Testis (tissue), 3 donors: ENCODE data around the gene ALG14. TPM values are rescaled to one million over a fixed set of nuclear protein-coding genes. Genes with fewer than 3 reads are reported as not detected.
"Not testable (repeated sequence)": the region's sequence is repeated elsewhere in the genome, so short reads cannot be mapped to it uniquely, and the experiment has no call there.

ENCODE experiments used
- DNase-seq: peaks from one replicate; pipeline ENCODE4 v3.0.0-alpha.2; 2019
- H3K27ac ChIP-seq, 2 donors: fragments of 200-600 bp; sonication (generic); one replicate each; pipeline ENCODE4 v1.5.1; 2019
- H3K27me3 ChIP-seq: fragments of 200-600 bp; sonication (generic); one replicate; pipeline ENCODE4 v1.5.1; 2019
- H3K36me3 ChIP-seq: fragments of 200-600 bp; sonication (generic); one replicate; pipeline ENCODE4 v1.5.1; 2017; ENCODE audit warnings: low read depth; ENCODE audit errors: missing control alignments
- H3K4me1 ChIP-seq: fragments of 200-600 bp; sonication (generic); one replicate; pipeline ENCODE4 v1.5.1; 2019
- H3K4me3 ChIP-seq, 2 donors: fragments of 200-600 bp; sonication (generic); one replicate each; pipeline ENCODE4 v1.5.1; 2017 to 2019
- H3K9me3 ChIP-seq: fragments of 200-600 bp; sonication (generic); one replicate; pipeline ENCODE4 v1.5.1; 2017
- CTCF ChIP-seq, 3 experiments: fragments of 450-650 bp in 2 of 3; fragments of 200-600 bp in 1 of 3; sonication (generic) in 1 of 3; IDR thresholded peaks; one replicate each; pipeline ENCODE4 v1.5.1; 2016 to 2019; ENCODE audit warnings: antibody characterized with exemption in 3 of 3, mild to moderate bottlenecking in 2 of 3, moderate library complexity in 1 of 3
- POLR2A ChIP-seq: fragments of 450-650 bp; IDR thresholded peaks from one replicate; pipeline ENCODE4 v1.6.1; 2017; ENCODE audit warnings: antibody characterized with exemption, mild to moderate bottlenecking, moderate library complexity
- WGBS, 2 donors: methylation state at CpG; one replicate each; pipeline ENCODE4 v1.1.5; 2018; 5-methylcytosine and 5-hydroxymethylcytosine counted together
- intact Hi-C: fragments of 100-400 bp; cut with DNase I; formaldehyde crosslinking; loops from one replicate; pipeline ENCODE4 v1.15.1; 2023; ENCODE audit warnings: low total_unique reads
- polyA plus RNA-seq: library from polyadenylated mRNA; stranded (reverse); fragments of 350-450 nt; fragmentation: Illumina TruSeq; extraction: RNeasy Lipid Tissue Mini Kit (QIAGEN cat#74804); gene quantifications from one replicate; pipeline ENCODE4 v1.2.3, GENCODE V29; 2014; ENCODE audit warnings: low read depth, low replicate concordance; ENCODE audit not compliant: insufficient read depth
- total RNA-seq, 2 donors: library from RNA; depleted of rRNA; stranded (reverse); fragments of >200 nt; gene quantifications; one replicate each; pipeline ENCODE4 v1.2.3, GENCODE V29; 2016

Gene ALG14
- total and polyA plus RNA-seq, 3 donors from 2014 or later: 3.3 to 24.1 (median 5.3) TPM

DNA sequence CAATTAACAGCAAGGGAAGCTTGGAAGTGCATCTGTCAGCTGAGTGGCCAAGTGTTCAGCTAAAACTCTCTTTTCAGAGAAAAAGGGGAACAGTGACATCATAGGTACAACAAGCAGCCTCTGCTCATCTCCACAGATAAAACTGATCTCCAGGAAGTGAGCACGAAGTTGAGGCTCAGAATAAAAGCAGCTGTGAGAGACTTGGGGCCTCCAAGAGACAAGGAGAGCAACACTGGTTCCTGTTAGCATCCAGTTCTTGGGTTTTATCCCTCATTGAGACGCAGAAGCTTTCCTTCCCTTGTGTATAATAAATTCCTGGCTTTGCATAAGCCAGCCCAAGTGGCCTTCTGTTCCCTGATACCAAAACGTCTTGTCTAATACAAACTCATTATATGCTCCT is 125.9 kb downstream of the ALG14 start:
- no peak for TF ChIP-seq POLR2A
- TF ChIP-seq CTCF (IDR thresholded peaks at IDR 0.05): no peak
- Histone ChIP-seq H3K4me1 (no peaks in the 10 kb centered on the region), H3K27me3 (no peaks in the 10 kb centered on the region), H3K36me3 (no peaks in the 10 kb centered on the region), H3K27ac (peak overlapping the region in 1 of 2 donors; percentile 59), H3K9me3 (no peaks in the 10 kb centered on the region), H3K4me3 (no peak overlapping the region)
- WGBS, 2 donors: 41 to 52% methylated on average over 3 of the region's 3 CpGs
- no peak for DNase-seq
- intact Hi-C loops: no loop called here

DNA sequence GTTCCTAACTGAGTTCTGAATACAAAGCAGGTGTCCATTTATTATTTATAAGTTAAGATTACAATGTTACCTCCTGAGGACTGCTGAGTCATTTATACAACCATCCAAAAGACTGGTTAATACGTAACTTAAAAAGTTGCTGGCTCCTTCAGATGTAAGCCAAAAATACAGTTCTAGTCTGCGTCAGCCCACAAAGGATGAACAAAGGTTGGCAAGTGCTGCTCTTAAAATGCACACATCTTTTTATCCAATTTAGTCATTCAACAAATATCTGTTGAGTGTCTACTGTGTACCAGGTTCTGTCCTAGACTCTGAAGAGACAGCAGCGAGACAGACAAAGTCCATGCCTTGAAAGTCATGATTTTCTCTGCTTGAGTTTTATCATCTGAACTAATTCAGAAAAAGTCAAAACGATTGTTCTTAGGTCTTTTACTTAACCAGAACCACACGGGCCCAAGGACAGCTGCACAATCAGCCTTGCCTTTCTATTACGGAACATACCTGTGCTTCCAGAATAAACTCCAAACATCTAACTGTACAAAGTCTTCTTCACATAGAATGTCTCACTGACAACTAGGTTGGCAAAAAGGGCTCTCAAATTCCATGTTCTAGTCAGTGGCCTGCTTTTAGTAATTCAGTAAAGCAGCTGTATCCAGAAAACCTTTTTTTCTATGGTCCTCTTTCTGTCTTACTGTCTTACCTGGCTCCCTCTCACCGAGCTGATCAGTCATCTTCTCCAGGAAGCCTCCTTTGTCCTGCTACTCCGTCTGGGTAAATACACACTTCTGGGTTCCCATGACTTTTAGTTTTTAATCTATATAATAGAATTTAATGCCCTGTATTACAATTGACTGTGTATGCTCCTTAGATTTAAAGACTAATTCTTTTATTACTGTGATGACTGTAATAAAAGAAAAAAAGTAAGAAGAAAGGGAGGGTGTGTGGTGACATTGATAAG is 130.3 kb downstream of the ALG14 start:
- DNase-seq: no peak
- Histone ChIP-seq H3K4me3 (no peak overlapping the region), H3K9me3 (no peaks in the 10 kb centered on the region), H3K36me3 (no peaks in the 10 kb centered on the region), H3K27ac (no peak overlapping the region), H3K4me1 (no peaks in the 10 kb centered on the region), H3K27me3 (no peaks in the 10 kb centered on the region)
- WGBS, 2 donors: 75 to 77% methylated on average over 8 of the region's 8 CpGs
- intact Hi-C loops: no loop called here
- no peak for TF ChIP-seq CTCF (IDR thresholded peaks at IDR 0.05)
- no peak for TF ChIP-seq POLR2A

DNA sequence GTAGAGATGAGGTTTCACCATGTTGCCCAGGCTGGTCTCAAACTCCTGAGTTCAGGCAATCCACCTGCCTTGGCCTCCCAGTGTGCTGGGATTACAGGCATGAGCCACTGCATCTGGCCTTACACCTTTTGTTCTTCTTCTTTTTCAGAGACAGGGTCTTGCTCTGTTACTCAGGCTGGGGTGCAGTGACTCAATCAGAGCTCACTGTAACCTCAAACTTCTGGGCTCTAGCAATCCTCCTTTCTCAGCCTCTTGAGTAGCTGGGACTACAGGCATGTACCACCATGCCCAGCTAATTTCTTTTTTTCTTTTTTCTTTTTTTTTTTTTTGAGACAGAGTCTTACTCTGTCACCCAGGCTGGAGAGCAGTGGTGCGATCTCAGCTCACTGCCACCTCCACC is 131.3 kb downstream of the ALG14 start:
- H3K4me1 ChIP-seq, H3K27ac ChIP-seq, H3K27me3 ChIP-seq, H3K9me3 ChIP-seq, H3K4me3 ChIP-seq, DNase-seq, H3K36me3 ChIP-seq, intact Hi-C loops: not testable (repeated sequence)
- 92 to 94% methylated on average over 1 of the region's 1 CpG for WGBS, 2 donors

- Histone ChIP-seq H3K36me3 (no peaks in the 10 kb centered on the region), H3K27ac (no peak overlapping the region), H3K4me1 (no peaks in the 10 kb centered on the region), H3K27me3 (no peaks in the 10 kb centered on the region), H3K4me3 (no peak overlapping the region), H3K9me3 (no peaks in the 10 kb centered on the region)
- TF ChIP-seq CTCF (IDR thresholded peaks at IDR 0.05): no peak
- TF ChIP-seq POLR2A: no peak
- 84 to 87% methylated on average over 3 of the region's 3 CpGs for WGBS, 2 donors
- DNase-seq: no peak
- intact Hi-C loops: no loop called here
These were observed 132.0 kb downstream of the ALG14 start for GRCh38 chr1:94940738-94941137.

GRCh38 chr1:94937820-94938219 is 134.9 kb downstream of the ALG14 start:
- WGBS, 2 donors: 47 to 98% methylated on average over 1 of the region's 1 CpG
- Histone ChIP-seq H3K4me1 (no peaks in the 10 kb centered on the region), H3K27ac (no peak overlapping the region), H3K27me3 (no peaks in the 10 kb centered on the region), H3K9me3 (no peaks in the 10 kb centered on the region), H3K36me3 (no peaks in the 10 kb centered on the region), H3K4me3 (no peak overlapping the region)
- DNase-seq: no peak
- no peak for TF ChIP-seq CTCF (IDR thresholded peaks at IDR 0.05)
- intact Hi-C loops: no loop called here
